IMR-90 (cell line): ENCODE results near the gene TREM2. TPM values are rescaled to one million over a fixed set of nuclear protein-coding genes. Genes with fewer than 3 reads are reported as not detected.

Source experiments
- ATAC-seq: fragments of 200-7000 bp; cut with Tn5 transposase; 2 replicates; pipeline ENCODE4 v1.9.1; 2020; ENCODE audit warnings: low read depth, mild to moderate bottlenecking, moderate library complexity
- BruUV-seq: library from RNA; stranded (reverse); fragments of 400-500 nt; replicated peaks from 2 replicates; lab custom pipeline; 2021; lab: Mats Ljungman, UMichigan
- CTCF ChIA-PET: fragments of 300-600 bp; formaldehyde crosslinking; extraction: SDS; loops from one replicate; lab custom pipeline; 2021; ENCODE audit warnings: antibody characterized with exemption; lab: Yijun Ruan, JAX
- POLR2A ChIA-PET: fragments of 300-600 bp; sonication (Branson Sonifier 250); formaldehyde crosslinking; loops from one replicate; lab custom pipeline; 2022; ENCODE audit warnings: antibody characterized with exemption; ENCODE audit not compliant: unreplicated experiment; lab: Charles Lee
- DNase-seq: peaks from one replicate; pipeline ENCODE4 v3.0.0; 2013
- H2AFZ ChIP-seq: replicated peaks from 2 replicates; pipeline ENCODE3; 2013; ENCODE audit warnings: low read length, mild to moderate bottlenecking; ENCODE audit not compliant: poor library complexity
- H2AK5ac ChIP-seq: 2 replicates; pipeline ENCODE4 v1.6.1; 2013; ENCODE audit warnings: low read depth, low read length, inconsistent platforms
- H2AK9ac ChIP-seq: replicated peaks from 2 replicates; pipeline ENCODE3; 2013; ENCODE audit warnings: mild to moderate bottlenecking, low read depth, low read length, moderate library complexity; ENCODE audit not compliant: poor library complexity
- H2BK120ac ChIP-seq: 2 replicates; pipeline ENCODE4 v1.6.1; 2013; ENCODE audit warnings: low read depth, low read length, inconsistent platforms
- H2BK15ac ChIP-seq: 3 replicates; pipeline ENCODE4 v1.6.1; 2013; ENCODE audit warnings: low read depth, low read length, inconsistent platforms
- H2BK20ac ChIP-seq: 2 replicates; pipeline ENCODE4 v1.6.1; 2013; ENCODE audit warnings: low read depth, mild to moderate bottlenecking, inconsistent platforms, low read length, moderate library complexity
- H2BK5ac ChIP-seq: 2 replicates; pipeline ENCODE4 v1.6.1; 2013; ENCODE audit warnings: mild to moderate bottlenecking, low read depth, low read length, inconsistent platforms; ENCODE audit not compliant: poor library complexity, severe bottlenecking
- H3K14ac ChIP-seq: replicated peaks from 2 replicates; pipeline ENCODE4 v1.6.1; 2013; ENCODE audit warnings: low read depth, low read length, inconsistent platforms
- H3K18ac ChIP-seq: 2 replicates; pipeline ENCODE4 v1.6.1; 2013; ENCODE audit warnings: low read depth, low read length, control low read depth
- H3K23ac ChIP-seq: 2 replicates; pipeline ENCODE4 v1.6.1; 2013; ENCODE audit warnings: low read depth, low read length, inconsistent platforms
- H3K27ac ChIP-seq: 2 replicates; pipeline ENCODE4 v1.5.1; 2013; ENCODE audit warnings: mild to moderate bottlenecking, control low read depth, low read length; ENCODE audit not compliant: insufficient read depth
- H3K27me3 ChIP-seq: 2 replicates; pipeline ENCODE4 v1.6.1; 2013; ENCODE audit warnings: low read length; ENCODE audit not compliant: control insufficient read depth, insufficient read depth
- H3K36me3 ChIP-seq: 2 replicates; pipeline ENCODE4 v1.6.1; 2013; ENCODE audit warnings: low read length, mixed read lengths; ENCODE audit not compliant: control insufficient read depth, insufficient read depth
- H3K4ac ChIP-seq: 2 replicates; pipeline ENCODE4 v1.6.1; 2013; ENCODE audit warnings: low read depth, low read length, inconsistent platforms
- H3K4me1 ChIP-seq: 2 replicates; pipeline ENCODE4 v1.6.1; 2013; ENCODE audit warnings: low read length, mixed read lengths; ENCODE audit not compliant: control insufficient read depth, insufficient read depth
- H3K4me2 ChIP-seq: 2 replicates; pipeline ENCODE4 v1.6.1; 2013; ENCODE audit warnings: low read depth, mild to moderate bottlenecking, control low read depth, low read length, moderate library complexity
- H3K4me3 ChIP-seq: 2 replicates; pipeline ENCODE4 v1.5.1; 2013; ENCODE audit warnings: low read depth, mild to moderate bottlenecking, control low read depth, low read length, moderate library complexity; ENCODE audit not compliant: insufficient read depth
- H3K56ac ChIP-seq: 2 replicates; pipeline ENCODE4 v1.6.1; 2013; ENCODE audit warnings: low read length, inconsistent platforms; ENCODE audit not compliant: insufficient read depth; ENCODE audit errors: extremely low read depth
- H3K79me1 ChIP-seq, 2 experiments: 2 replicates each; pipeline ENCODE4 v1.6.1; 2013; ENCODE audit warnings: low read length in 2 of 2, inconsistent platforms in 1 of 2, low read depth in 1 of 2
- H3K9ac ChIP-seq: 2 replicates; pipeline ENCODE4 v1.6.1; 2013; ENCODE audit warnings: low read depth, low read length, control low read depth
- H3K9me1 ChIP-seq: 2 replicates; pipeline ENCODE4 v1.6.1; 2013; ENCODE audit warnings: low read length, inconsistent platforms; ENCODE audit not compliant: insufficient read depth
- H3K9me3 ChIP-seq: 2 replicates; pipeline ENCODE4 v1.6.1; 2013; ENCODE audit warnings: low read length; ENCODE audit not compliant: control insufficient read depth, insufficient read depth
- H4K20me1 ChIP-seq: 2 replicates; pipeline ENCODE4 v1.6.1; 2013; ENCODE audit warnings: low read length, inconsistent platforms; ENCODE audit not compliant: insufficient read depth
- H4K5ac ChIP-seq: 2 replicates; pipeline ENCODE4 v1.6.1; 2013; ENCODE audit warnings: mild to moderate bottlenecking, low read depth, low read length, control low read depth
- H4K8ac ChIP-seq, 2 experiments: 2 replicates each; pipeline ENCODE4 v1.6.1; 2013; ENCODE audit warnings: low read depth in 2 of 2, low read length in 2 of 2, control low read depth in 1 of 2, inconsistent platforms in 1 of 2
- H4K91ac ChIP-seq: 2 replicates; pipeline ENCODE4 v1.6.1; 2013; ENCODE audit warnings: low read depth, low read length, inconsistent platforms; ENCODE audit not compliant: insufficient read depth
- BHLHE40 ChIP-seq: fragments of 150-350 bp; IDR thresholded peaks from 2 replicates; pipeline ENCODE4 v1.6.1; 2016; ENCODE audit warnings: mild to moderate bottlenecking, low read depth, low read length
- CEBPB ChIP-seq: IDR thresholded peaks from 2 replicates; pipeline ENCODE4 v1.6.1; 2012; ENCODE audit warnings: low read depth, low read length, improper control_type of control experiment
- CHD1 ChIP-seq: IDR thresholded peaks from 2 replicates; pipeline ENCODE4 v1.6.1; 2012; ENCODE audit warnings: low read depth, low read length, improper control_type of control experiment
- FOS ChIP-seq: fragments of 150-350 bp; IDR thresholded peaks from 2 replicates; pipeline ENCODE4 v1.6.1; 2016; ENCODE audit warnings: low read depth, low read length
- MAFK ChIP-seq: IDR thresholded peaks from 2 replicates; pipeline ENCODE4 v1.6.1; 2012; ENCODE audit warnings: low read depth, low read length, improper control_type of control experiment
- MXI1 ChIP-seq: IDR thresholded peaks from 2 replicates; pipeline ENCODE4 v1.6.1; 2012; ENCODE audit warnings: low read depth, mild to moderate bottlenecking, low read length, moderate library complexity, borderline replicate concordance
- NFE2L2 ChIP-seq: fragments of 150-350 bp; IDR thresholded peaks from 2 replicates; pipeline ENCODE4 v1.6.1; 2016; ENCODE audit warnings: low read depth, mild to moderate bottlenecking, low read length
- RAD21 ChIP-seq: IDR thresholded peaks from 2 replicates; pipeline ENCODE4 v1.6.1; 2012; ENCODE audit warnings: low read length, improper control_type of control experiment
- RCOR1 ChIP-seq: IDR thresholded peaks from 2 replicates; pipeline ENCODE4 v1.6.1; 2012; ENCODE audit warnings: mild to moderate bottlenecking, low read length, improper control_type of control experiment; ENCODE audit not compliant: insufficient replicate concordance
- RFX5 ChIP-seq: IDR thresholded peaks from 2 replicates; pipeline ENCODE4 v1.8.0; 2012; ENCODE audit warnings: low read depth, mild to moderate bottlenecking, low read length, moderate library complexity
- WGBS, 2 experiments: methylation state at CpG; one replicate each; pipeline versions ENCODE4 v1.1.5 to v1.1.7; 2013; ENCODE audit warnings: missing lambda C conversion rate in 2 of 2; ENCODE audit not compliant: insufficient read length in 1 of 2; ENCODE audit errors: extremely low coverage in 2 of 2; 5-methylcytosine and 5-hydroxymethylcytosine counted together
- dilution Hi-C: fragments of 300-500 bp; cut with HindIII; formaldehyde crosslinking; loops from one replicate; pipeline ENCODE4 v1.14.3; 2018; ENCODE audit warnings: low sequenced_read_pairs; ENCODE audit not compliant: unreplicated experiment
- in situ Hi-C: fragments of 300-500 bp; cut with MboI; formaldehyde crosslinking; loops from 3 replicates; pipeline ENCODE4 v1.14.3; 2019; ENCODE audit warnings: low sequenced_read_pairs, inconsistent platforms, mixed read lengths
- intact Hi-C: fragments of 100-400 bp; cut with micrococcal nuclease; formaldehyde crosslinking; loops from 2 replicates; pipeline ENCODE4 v1.10.0; 2022
- polyA plus RNA-seq, 3 experiments: library from polyadenylated mRNA; depleted of rRNA; stranded (reverse); fragments of >200 nt; gene quantifications; 2 replicates each; pipeline ENCODE4 v1.2.3, GENCODE V29; 2012; ENCODE audit warnings: low replicate concordance in 1 of 3
- total RNA-seq: library from RNA; depleted of rRNA; stranded (reverse); fragments of >200 nt; gene quantifications from 2 replicates; pipeline ENCODE4 v1.2.3, GENCODE V29; 2012
- TF ChIP-seq, protein P1 (sequence below): fragments of 150-350 bp; IDR thresholded peaks from 2 replicates; pipeline ENCODE4 v1.6.1; 2017; ENCODE audit warnings: mild to moderate bottlenecking, antibody characterized with exemption, low read length, low read depth
- TF ChIP-seq, protein P2 (sequence below): conservative IDR thresholded peaks from 2 replicates; pipeline ENCODE4 v1.5.1; 2012; ENCODE audit warnings: mild to moderate bottlenecking, low read depth, low read length, improper control_type of control experiment

Gene TREM2
- total and polyA plus RNA-seq, 2 of the 4 experiments (the other 2 are of a cell fraction): not detected

DNA sequence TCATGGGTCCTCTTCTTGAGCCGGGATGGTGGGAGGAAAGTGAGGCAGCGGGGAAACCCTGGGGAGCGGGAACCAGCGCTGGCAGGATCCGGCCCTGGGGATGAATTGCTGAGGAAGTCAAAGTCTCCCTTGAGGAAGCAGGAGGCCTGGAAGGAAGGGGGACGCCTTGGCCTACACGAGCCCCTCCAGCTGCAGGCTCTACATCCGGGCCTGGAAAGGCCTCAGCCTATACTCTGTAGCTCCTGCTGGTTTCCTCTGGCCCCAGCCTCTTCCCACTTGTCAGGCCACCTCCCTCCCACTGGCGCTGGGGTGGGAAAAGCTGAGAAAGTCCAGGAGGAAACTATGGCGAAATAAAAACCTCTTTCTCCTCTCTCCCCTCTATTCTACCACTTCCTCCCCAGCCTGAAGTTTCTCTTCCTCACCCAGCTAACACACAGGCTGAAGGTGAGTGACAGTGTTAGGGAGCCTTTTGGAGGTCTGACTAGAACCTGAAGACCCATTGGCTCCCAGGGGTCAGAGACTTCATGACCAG is 23.2 kb upstream of the TREM2 start:
- Histone ChIP-seq H4K8ac (no peak overlapping the region), H2BK120ac (no peak overlapping the region), H3K9me1 (no peaks in the 10 kb centered on the region), H3K79me1 (no peaks in the 10 kb centered on the region), H3K9me3 (peaks cover 3% of the 10 kb centered on the region), H4K91ac (no peak overlapping the region), H2BK20ac (no peak overlapping the region), H3K56ac (no peak overlapping the region), H3K4ac (no peak overlapping the region), H3K4me1 (no peaks in the 10 kb centered on the region), H2AK9ac (no peak overlapping the region), H3K4me2 (no peak overlapping the region), H3K14ac (no peak overlapping the region), H3K18ac (no peak overlapping the region), H3K27ac (no peak overlapping the region), H2AFZ (no peak overlapping the region), H4K20me1 (no peaks in the 10 kb centered on the region), H2BK5ac (no peak overlapping the region), H3K4me3 (no peak overlapping the region), H4K5ac (no peak overlapping the region), H3K9ac (no peak overlapping the region), H3K27me3 (peaks cover 19% of the 10 kb centered on the region; the same call in 1 of the 2 replicates), H2BK15ac (no peak overlapping the region), H3K36me3 (no peaks in the 10 kb centered on the region), H2AK5ac (no peak overlapping the region), H3K23ac (no peak overlapping the region)
- in situ Hi-C loops: loop anchor here (10.0 kb wide), 1 partner anchor 91 kb away; no protein-coding TSS in a partner anchor
- dilution Hi-C loops: no loop called here
- BruUV-seq: no TSS peak
- no peak for TF ChIP-seq CHD1
- TF ChIP-seq FOS: no peak
- no peak for TF ChIP-seq MXI1
- no peak for TF ChIP-seq RAD21
- no peak for TF ChIP-seq NFE2L2
- TF ChIP-seq RFX5: no peak
- TF ChIP-seq, protein P1, sequence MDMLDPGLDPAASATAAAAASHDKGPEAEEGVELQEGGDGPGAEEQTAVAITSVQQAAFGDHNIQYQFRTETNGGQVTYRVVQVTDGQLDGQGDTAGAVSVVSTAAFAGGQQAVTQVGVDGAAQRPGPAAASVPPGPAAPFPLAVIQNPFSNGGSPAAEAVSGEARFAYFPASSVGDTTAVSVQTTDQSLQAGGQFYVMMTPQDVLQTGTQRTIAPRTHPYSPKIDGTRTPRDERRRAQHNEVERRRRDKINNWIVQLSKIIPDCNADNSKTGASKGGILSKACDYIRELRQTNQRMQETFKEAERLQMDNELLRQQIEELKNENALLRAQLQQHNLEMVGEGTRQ: no peak
- no peak for TF ChIP-seq RCOR1
- TF ChIP-seq MAFK: no peak
- TF ChIP-seq BHLHE40: no peak
- TF ChIP-seq CEBPB: no peak
- TF ChIP-seq, protein P2, sequence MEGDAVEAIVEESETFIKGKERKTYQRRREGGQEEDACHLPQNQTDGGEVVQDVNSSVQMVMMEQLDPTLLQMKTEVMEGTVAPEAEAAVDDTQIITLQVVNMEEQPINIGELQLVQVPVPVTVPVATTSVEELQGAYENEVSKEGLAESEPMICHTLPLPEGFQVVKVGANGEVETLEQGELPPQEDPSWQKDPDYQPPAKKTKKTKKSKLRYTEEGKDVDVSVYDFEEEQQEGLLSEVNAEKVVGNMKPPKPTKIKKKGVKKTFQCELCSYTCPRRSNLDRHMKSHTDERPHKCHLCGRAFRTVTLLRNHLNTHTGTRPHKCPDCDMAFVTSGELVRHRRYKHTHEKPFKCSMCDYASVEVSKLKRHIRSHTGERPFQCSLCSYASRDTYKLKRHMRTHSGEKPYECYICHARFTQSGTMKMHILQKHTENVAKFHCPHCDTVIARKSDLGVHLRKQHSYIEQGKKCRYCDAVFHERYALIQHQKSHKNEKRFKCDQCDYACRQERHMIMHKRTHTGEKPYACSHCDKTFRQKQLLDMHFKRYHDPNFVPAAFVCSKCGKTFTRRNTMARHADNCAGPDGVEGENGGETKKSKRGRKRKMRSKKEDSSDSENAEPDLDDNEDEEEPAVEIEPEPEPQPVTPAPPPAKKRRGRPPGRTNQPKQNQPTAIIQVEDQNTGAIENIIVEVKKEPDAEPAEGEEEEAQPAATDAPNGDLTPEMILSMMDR: no peak
- no peak for DNase-seq
- ATAC-seq: no peak
- no CpG with 5 or more reads among the region's 10 CpGs for WGBS, 2 experiments
- ChIA-PET CTCF (interaction anchor here (0.7 kb wide), 1 partner anchor 94 kb away, joined by 3 read pairs; no protein-coding TSS in a partner anchor), POLR2A (no interaction called here)
- intact Hi-C loops: no loop called here
